ENCODE data around the gene SSBP2. TPM values are rescaled to one million over a fixed set of nuclear protein-coding genes. Genes with fewer than 3 reads are reported as not detected.

SSBP2 gene
- total RNA-seq: 10 to 100 TPM; 17.1 to 80.3 (median 24.2) TPM

DNA sequence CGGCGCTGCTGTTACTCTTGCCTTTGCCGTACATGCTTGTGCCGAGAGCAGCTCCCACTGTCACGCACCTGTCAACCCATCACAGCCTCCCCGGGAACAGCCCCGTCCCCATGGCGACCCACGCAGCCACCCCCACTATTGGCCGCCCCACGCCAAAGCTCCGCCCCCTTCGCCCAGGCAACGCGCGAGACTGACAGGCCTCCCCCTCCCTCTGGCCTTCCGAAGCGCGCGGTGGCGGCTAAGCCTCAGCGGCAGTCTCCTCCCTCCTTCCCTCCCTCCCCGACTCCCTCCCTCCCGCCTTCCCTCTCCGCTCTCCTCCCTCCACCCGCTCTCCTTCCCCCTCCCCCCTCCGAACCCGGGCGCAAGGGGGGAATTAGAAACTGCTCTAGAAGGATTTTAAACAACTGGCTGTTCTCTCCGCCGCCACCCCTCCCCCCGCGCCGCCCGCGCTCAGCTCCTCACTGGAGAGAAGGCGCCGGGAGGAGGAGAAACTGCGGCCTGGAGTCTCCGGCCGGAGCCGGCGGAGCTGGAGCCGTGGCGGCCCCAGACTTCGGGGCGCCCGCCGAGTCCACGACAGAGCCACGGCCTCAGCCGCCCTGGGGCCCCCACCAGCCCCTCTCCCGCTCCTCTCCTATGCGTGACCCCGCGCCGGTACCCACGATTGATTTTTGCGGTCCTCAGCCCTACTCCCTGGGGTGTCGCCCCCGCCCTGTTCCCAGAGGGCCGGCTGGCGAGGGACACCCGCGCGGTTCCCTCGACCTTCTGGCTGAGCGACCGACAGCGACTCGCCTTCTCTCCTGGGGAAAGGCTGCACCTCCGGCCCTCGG lies at the start of gene SSBP2:
Gene SSBP2, minus strand, starts transcription at position 89 of the 827 bp plus-strand sequence. Its CDS starts 55 bp downstream, at position 34.
- WGBS, 2 donors: 0% methylated on average over 32 of the region's 73 CpGs; no CpG with 5 or more reads in 1 of the 2 donors
- Histone ChIP-seq H3K27me3 (no peaks in the 10 kb centered on the region), H3K4me3 (peak within 1 kb of the TSS; percentile 73 to 97 (median 78)), H3K4me1 (peaks cover 11 to 78% (median 31%) of the 10 kb centered on the region in 3 donors), H3K36me3 (no peaks in the 10 kb centered on the region), H3K27ac (peak within 1 kb of the TSS; percentile 94 to 99 (median 99)), H3K9me3 (no peaks in the 10 kb centered on the region)
- TF ChIP-seq POLR2A (IDR thresholded peaks at IDR 0.05): peak in 3 of 4 donors; percentile 43 to 81 (median 60)
- TF ChIP-seq, protein P1, sequence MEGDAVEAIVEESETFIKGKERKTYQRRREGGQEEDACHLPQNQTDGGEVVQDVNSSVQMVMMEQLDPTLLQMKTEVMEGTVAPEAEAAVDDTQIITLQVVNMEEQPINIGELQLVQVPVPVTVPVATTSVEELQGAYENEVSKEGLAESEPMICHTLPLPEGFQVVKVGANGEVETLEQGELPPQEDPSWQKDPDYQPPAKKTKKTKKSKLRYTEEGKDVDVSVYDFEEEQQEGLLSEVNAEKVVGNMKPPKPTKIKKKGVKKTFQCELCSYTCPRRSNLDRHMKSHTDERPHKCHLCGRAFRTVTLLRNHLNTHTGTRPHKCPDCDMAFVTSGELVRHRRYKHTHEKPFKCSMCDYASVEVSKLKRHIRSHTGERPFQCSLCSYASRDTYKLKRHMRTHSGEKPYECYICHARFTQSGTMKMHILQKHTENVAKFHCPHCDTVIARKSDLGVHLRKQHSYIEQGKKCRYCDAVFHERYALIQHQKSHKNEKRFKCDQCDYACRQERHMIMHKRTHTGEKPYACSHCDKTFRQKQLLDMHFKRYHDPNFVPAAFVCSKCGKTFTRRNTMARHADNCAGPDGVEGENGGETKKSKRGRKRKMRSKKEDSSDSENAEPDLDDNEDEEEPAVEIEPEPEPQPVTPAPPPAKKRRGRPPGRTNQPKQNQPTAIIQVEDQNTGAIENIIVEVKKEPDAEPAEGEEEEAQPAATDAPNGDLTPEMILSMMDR (IDR thresholded peaks at IDR 0.05): peak in 1 of 6 experiments; percentile 17
- intact Hi-C loops (cut with DNase I): loop anchor here (2.0 to 10.0 kb wide), 3 partner anchors 36 to 224 kb away; partner anchors contain the start of gene ATG10
- peak; percentile 99 for DNase-seq

DNA sequence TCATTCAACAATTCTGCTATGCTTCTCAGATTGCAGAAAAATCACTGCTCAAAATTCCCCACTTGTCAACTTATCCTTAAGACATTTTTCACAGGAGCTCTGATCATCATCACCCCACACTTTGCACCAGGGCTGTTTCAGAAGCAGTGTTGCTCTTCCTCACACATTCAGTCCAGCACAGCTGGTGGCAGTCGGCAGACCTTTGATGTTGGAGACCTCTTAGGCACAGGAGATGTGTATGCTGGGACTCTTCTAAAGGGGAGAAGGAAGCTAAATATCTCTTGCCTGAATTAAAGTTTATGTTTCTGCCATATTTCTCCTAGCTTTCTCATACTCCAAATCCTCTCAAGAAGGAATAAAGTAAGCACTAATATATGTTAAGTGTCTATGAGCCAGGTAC lies 44.8 kb upstream of the SSBP2 start:
- no peaks in the 10 kb centered on the region for H3K27me3 ChIP-seq
- TF ChIP-seq, protein P1 (IDR thresholded peaks at IDR 0.05): no peak
- TF ChIP-seq POLR2A (IDR thresholded peaks at IDR 0.05): no peak
- H3K9me3 ChIP-seq: no peaks in the 10 kb centered on the region
- no peak overlapping the region for H3K4me3 ChIP-seq
- H3K4me1 ChIP-seq: peaks cover 0 to 1% (median 1%) of the 10 kb centered on the region in 3 donors
- DNase-seq: no peak
- H3K36me3 ChIP-seq: no peaks in the 10 kb centered on the region
- 79 to 92% methylated on average over 1 of the region's 1 CpG for WGBS, 2 donors
- no peak overlapping the region for H3K27ac ChIP-seq
- intact Hi-C loops (cut with DNase I): no loop called here

DNA sequence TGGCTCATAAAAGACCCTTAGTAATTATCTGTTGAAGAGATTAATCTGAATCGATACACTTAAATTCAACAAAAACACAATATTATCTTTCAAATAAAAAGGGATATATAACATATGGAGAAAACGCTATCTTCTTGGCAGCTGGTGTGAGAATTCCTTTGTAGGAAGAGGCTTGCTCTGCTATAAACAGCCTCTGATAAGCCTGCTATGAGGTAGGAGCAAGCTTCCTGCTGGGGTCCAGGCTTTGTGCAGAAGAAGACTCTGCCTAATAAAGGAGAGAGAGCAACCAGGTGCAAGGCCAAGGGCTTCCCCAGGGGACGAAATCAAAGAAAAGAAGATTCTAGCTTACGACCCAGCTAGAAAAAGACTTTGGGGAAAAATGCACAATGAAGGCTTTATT lies 43.3 kb upstream of the SSBP2 start:
- TF ChIP-seq, protein P1 (IDR thresholded peaks at IDR 0.05): no peak
- no peak for TF ChIP-seq POLR2A (IDR thresholded peaks at IDR 0.05)
- intact Hi-C loops (cut with DNase I): no loop called here
- DNase-seq: no peak

DNA sequence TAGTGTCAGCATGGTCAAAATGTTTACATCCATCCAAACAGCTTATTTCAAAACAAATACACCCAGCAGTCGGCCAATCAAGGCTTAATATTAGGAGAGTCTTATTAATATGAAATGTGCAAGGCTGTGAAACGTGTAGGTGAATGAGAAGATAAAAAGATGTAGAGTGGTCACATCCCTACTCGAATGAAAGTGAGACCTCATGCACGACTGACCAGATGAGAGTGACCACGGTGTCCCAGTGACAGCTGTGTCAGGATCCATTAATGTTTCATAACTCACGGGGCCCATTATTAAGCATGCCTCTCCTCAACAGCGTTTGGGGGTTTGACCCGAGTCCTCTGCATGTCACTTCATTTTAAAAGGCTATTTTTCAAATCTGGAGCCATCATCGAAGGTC lies 39.4 kb upstream of the SSBP2 start:
- intact Hi-C loops (cut with DNase I): no loop called here
- H3K4me1 ChIP-seq: peaks cover 16 to 41% (median 30%) of the 10 kb centered on the region in 3 donors
- 79 to 84% methylated on average over 9 of the region's 9 CpGs for WGBS, 2 donors
- no peaks in the 10 kb centered on the region for H3K36me3 ChIP-seq
- H3K27me3 ChIP-seq: no peaks in the 10 kb centered on the region
- TF ChIP-seq POLR2A (IDR thresholded peaks at IDR 0.05): no peak
- TF ChIP-seq, protein P1 (IDR thresholded peaks at IDR 0.05): no peak
- no peak overlapping the region for H3K27ac ChIP-seq
- no peaks in the 10 kb centered on the region for H3K9me3 ChIP-seq
- DNase-seq: no peak
- no peak overlapping the region for H3K4me3 ChIP-seq

More for the DNA sequence above, 43.3 kb upstream of the SSBP2 start:
- Histone ChIP-seq H3K4me1 (peaks cover 0 to 2% (median 0%) of the 10 kb centered on the region in 3 donors), H3K4me3 (no peak overlapping the region), H3K27me3 (no peaks in the 10 kb centered on the region), H3K27ac (no peak overlapping the region), H3K9me3 (no peaks in the 10 kb centered on the region), H3K36me3 (no peaks in the 10 kb centered on the region)
- 66 to 81% methylated on average over 4 of the region's 4 CpGs for WGBS, 2 donors

DNA sequence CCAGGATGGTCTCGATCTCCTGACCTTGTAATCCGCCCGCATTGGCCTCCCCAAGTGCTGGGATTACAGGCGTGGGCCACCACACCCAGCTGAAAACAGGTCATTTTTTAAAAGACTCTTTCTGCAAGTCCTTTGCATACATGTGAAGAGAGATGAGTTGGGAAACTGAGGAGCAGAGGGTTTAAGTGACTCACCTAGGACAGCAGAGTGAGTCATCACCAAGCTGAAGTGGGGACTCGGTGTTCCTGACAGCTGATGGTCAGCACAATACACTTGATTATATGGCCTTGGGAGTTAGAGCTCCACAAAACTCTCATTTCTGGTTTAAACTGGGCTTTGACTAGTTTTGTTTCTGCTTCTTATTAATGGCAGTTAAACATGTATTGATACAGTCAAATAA lies 38.1 kb upstream of the SSBP2 start:
- H3K4me1 ChIP-seq: peaks cover 16 to 43% (median 30%) of the 10 kb centered on the region in 3 donors
- no peaks in the 10 kb centered on the region for H3K27me3 ChIP-seq
- no peak overlapping the region for H3K4me3 ChIP-seq
- intact Hi-C loops (cut with DNase I): loop anchor here (5.0 kb wide), 2 partner anchors 37 to 63 kb away; partner anchors contain the start of gene SSBP2
- peak overlapping the region in 1 of 4 donors; percentile 81 for H3K27ac ChIP-seq
- no peaks in the 10 kb centered on the region for H3K9me3 ChIP-seq
- no peaks in the 10 kb centered on the region for H3K36me3 ChIP-seq
- WGBS, 2 donors: 71 to 77% methylated on average over 5 of the region's 5 CpGs
- DNase-seq: no peak
- no peak for TF ChIP-seq POLR2A (IDR thresholded peaks at IDR 0.05)
- TF ChIP-seq, protein P1 (IDR thresholded peaks at IDR 0.05): no peak

Data from esophagus squamous epithelium (tissue), 5 donors.